Amygdala (tissue), 56 donors: ENCODE measurements around the gene EPS8.

Source experiments
- DNase-seq, 56 donors: peaks; one replicate each; lab custom pipeline; 2025; lab: John Stamatoyannopoulos, UW

Gene EPS8

GRCh38 chr12:15590180-15590826 lies 198.9 kb downstream of the EPS8 start:
- peak in 37 of 56 donors; percentile 2 to 70 (median 33) for DNase-seq

GRCh38 chr12:15589328-15590032 lies 199.7 kb downstream of the EPS8 start:
- no peak for DNase-seq

- peak in 7 of 56 donors; percentile 6 to 54 (median 24) for DNase-seq
Measured at GRCh38 chr12:15584366-15585041, 204.7 kb downstream of the EPS8 start.

- DNase-seq = no peak
Measured at GRCh38 chr12:15583804-15584203, 205.4 kb downstream of the EPS8 start.

GRCh38 chr12:15581006-15581405 lies 208.2 kb downstream of the EPS8 start:
- no peak for DNase-seq

GRCh38 chr12:15580431-15580830 lies 208.8 kb downstream of the EPS8 start:
- DNase-seq = no peak

- DNase-seq = no peak
Measured at GRCh38 chr12:15575671-15576541, 213.3 kb downstream of the EPS8 start.

GRCh38 chr12:15574353-15574752 lies 214.8 kb downstream of the EPS8 start:
- DNase-seq = no peak
